HS-5 (cell line): ENCODE data around the gene PTDSS2.

Experiments used
- DNase-seq: peaks from one replicate; pipeline ENCODE4 v3.0.0-alpha.2; 2012; ENCODE audit warnings: low read depth

The PTDSS2 gene

DNA sequence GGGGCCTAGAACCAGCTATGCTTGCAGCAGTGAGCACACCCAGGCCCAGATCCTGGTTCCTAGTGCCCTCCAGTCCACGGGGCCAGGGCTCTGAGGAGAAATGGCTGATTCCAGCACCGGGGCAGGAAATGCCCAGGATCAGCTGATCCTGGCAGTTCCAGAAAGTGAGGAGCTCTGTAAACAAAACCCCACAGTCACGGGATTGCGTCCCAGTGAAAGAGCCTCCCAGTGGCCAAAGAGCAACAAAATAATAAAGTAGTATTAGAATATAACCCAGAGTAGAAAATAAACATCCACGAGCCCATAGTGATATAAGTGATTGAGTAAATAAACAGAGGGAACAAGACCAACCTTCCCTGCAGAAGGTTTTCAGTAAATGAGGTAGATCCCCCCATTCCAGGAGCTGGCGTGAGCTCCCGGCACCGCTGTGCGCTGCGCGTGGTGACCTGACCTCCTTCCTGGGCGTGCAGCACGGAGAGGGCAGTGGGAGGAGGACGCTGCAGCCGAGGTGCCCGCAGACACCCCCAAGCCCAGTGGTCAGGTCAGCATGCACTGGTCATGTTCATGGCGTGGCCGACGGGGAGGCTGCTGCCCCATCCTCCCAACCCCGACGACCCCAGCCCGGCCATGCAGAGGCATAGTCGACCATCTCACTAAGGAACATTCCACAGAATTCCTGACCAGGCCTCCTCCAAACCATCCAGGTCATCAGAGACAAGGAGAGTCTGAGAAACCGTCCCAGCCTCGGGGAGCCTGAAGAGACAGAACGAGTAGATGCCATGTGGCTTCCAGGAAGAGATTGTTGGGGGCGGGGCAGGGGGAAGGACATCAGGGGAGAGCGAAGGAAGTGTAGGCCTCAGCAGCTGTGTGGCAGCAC lies 19.8 kb downstream of the PTDSS2 start:
- no peak for DNase-seq

DNA sequence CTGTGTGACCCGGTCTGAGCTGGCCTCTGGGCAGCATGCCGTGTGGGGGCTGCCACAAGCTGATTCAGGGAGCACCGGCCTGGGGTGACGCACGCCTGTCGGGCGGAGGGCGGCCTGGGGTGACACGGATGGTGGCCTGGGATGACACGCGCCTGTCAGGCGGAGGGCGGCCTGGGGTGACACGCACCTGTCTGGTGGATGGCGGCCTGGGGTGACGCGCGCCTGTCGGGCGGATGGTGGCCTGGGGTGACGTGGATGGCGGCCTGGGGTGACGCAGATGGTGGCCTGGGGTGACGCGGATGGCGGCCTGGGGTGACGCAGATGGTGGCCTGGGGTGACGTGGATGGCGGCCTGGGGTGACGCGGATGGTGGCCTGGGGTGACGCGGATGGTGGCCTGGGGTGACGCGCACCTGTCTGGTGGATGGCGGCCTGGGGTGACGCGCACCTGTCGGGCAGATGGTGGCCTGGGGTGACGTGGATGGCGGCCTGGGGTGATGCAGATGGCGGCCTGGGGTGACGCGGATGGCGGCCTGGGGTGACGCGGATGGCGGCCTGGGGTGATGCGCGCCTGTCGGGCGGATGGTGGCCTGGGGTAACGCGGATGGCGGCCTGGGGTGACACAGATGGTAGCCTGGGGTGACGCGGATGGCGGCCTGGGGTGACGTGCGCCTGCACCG lies 21.5 kb downstream of the PTDSS2 start:
- no peak for DNase-seq

DNA sequence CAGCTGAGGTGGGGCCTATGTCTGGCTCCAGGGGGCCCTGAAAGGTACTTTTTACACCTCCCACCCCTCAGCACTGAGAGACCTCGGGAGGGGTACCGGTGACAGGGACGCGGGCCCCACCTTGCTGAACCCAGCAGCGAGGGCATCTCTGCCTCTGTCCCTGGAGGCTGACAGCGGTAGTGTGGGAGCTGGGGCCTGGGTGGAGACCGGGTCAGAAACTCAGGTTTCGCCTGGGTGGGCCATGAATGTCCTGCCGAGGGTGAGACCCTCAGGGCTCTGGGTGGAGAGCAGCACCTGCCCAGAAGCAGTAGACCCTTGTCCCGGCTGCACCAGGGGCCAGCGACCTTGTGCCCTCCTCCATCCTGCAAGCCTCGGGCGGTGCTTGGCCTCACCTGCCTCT lies 22.2 kb downstream of the PTDSS2 start:
- DNase-seq: no peak

DNA sequence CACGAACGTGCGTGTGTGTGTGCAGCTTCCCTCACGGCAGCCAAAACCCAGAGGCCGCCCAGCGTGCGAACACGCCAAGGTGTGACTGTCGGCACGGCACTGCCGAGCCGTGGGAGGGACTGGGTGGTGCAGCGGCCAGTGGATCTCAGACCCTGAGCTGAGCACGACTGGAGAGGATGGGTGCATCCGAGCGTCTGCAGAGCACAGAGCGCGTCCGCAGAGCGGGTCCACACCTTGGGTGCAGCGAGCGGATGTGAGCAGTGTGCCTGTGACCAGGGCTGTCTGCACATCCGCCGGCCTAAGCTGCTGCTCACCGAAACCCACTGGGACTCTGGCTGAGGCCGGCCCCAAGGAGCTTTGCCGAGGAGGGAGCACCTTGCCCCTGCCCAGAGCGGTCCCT lies 22.7 kb downstream of the PTDSS2 start:
- no peak for DNase-seq

DNA sequence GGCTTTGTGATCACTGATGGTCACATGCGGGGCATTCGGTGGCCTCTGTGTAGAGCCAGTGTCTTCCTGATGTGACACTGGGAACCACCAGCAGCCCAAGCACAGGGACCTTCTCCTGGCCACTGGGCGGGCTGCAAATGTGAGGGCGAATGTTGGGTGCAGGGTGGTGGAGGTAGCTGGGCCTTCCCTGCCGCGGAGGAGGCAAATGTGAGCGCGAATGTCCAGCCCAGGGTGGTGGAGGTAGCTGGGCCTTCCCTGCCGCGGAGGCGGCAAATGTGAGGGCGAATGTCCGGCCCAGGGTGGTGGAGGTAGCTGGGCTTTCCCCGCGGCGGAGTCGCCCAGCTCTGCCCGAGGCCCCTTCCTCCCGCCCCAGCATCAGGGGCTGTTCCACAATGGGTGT lies 23.3 kb downstream of the PTDSS2 start:
- DNase-seq: no peak

DNA sequence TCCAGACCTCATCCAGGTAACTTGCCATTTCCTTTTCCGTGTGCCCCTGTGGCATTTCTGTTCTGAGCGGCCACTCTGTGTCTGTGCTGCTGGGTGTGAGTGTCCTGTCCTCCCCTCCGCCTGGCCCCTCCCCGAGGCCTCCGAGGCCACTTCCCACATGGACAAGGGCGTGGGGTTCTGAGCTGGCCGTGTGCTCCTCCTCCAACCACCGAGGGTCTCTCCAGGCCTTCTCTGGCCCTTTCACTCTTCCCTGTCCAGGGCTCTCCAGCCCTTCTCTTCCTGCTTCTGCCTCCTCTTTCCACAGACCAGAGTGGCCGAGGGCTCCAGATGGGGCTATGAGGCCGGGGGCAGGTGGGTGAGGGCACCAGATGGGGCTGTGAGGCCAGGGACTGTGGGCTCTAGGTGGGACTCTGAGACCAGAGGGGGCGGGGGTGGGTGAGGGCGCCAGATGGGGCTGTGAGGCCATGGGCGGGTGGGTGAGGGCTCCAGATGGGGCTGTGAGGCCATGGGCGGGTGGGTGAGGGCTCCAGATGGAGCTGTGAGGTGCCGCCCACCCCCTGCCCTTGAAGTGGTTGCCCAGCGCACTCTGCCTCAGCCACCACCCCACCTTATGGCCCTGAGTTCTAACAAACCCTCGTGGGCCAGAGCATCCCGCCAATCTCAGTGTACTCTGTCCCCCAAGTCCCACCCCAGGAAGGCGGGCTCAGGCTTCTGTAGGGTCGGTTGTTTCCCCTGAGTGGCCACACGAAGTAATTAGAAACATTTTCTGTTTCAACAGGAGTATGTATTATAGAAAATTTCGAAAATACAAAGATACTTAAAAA lies 24.1 kb downstream of the PTDSS2 start:
- no peak for DNase-seq

DNA sequence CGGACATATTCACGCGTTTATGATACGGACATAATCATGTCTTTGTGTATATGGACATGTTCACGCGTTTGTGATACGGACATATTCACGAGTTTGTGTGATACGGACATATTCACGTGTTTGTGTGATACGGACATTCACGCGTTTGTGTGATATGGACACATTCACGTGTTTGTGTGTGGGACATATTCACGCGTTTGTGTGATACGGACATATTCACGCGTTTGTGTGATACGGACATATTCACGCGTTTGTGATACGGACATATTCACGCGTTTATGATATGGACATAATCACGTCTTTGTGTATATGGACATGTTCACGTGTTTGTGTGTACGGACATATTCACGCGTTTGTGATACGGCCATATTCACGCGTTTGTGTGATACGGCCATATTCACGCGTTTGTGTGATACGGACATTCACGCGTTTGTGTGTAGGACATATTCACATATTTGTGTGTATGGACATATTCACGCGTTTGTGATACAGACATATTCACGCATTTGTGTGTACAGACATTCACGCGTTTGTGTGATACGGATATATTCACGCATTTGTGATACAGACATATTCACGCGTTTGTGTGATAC lies 24.9 kb downstream of the PTDSS2 start:
- DNase-seq: no peak

DNA sequence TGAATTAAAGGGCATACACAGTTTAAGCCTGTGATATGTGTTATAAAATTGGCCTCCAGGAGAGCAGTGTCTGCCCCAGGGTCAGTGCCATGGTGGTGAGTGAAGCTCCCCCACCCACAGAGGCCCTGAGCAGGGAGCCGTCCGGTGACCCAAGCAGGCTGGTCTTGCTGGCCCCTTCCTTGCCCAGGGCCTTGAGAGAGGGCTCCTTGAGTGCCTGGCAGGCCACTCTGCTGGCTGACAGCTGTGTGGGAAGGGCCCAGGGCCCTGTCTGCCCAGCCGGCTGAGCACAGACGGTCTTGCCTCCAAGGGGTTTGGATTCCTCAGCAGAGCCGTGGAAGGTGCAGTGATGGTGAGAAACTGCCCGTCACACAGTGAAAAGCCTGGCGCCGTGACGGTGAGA lies 25.9 kb downstream of the PTDSS2 start:
- DNase-seq: no peak

DNA sequence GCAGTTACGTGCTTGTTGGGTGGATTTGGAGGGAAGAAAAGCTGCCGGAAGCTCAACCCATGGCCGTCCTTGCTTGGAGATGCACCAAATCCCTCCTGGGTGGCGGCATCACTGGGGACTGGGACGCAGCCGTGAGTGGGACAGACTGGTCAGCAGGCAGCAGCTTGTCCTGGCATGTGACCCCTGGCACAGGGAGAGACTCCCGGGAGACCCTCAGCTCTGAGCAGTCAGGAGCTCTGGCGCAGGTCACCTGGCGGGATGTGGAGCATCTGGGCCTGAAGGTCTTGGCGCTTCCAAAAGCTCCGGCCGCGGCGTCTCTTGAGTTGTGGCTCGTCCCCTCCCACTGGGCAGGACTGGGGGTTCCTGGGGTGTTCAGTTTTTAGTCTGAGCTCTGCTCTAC lies 26.3 kb downstream of the PTDSS2 start:
- no peak for DNase-seq

DNA sequence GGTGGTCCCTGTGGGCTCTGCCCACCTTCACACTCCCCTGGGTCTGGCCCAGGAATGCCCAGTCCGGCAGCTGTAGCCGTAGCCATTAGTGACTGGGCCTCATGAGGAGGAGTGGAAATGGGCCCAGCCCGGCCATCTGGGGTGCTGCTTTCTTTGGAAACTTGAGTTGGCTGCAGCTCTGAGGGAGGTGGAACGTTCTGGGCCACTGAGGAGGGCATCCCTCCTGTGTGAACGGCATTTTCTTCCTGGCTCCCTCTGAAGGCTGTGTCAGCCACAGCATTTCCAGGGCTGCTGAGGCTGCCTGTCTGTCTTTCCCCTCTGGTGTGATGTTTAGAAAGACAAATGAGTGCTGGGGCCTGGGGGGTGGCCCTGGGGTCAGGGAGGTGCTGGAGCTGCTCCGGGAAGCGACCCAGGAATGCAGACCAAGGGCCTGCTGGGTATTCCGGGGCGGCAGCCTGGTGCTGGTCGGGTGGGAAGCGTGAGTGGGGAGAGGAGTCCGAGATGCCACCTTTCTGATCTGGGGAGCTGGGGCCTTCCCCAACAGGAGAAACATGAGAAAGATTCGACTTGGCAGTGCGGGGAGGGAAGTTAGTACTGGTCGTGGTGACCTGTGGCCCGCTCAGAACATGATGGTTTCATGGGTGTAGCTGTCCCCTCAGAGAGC lies 27.1 kb downstream of the PTDSS2 start:
- no peak for DNase-seq

DNA sequence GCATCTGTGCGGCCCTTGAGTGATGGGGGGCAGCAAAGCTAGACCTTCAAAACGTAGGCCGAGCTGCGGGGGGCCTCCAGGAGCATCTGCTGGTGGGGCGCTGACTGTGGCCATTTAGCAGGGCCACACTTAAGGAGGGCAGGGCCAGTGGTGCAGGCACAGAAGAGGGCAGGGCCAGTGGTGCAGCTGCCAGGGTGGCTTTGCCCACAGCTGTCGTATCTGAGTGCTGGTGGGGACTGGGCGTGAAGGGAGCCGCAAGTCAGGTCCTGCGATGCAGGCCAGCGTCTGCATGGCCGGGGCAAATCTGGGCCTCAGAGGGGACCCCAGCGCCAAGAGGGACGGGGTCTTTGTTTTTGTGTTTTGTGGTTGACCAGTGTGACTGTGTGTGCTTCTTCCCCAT lies 29.2 kb downstream of the PTDSS2 start:
- no peak for DNase-seq

DNA sequence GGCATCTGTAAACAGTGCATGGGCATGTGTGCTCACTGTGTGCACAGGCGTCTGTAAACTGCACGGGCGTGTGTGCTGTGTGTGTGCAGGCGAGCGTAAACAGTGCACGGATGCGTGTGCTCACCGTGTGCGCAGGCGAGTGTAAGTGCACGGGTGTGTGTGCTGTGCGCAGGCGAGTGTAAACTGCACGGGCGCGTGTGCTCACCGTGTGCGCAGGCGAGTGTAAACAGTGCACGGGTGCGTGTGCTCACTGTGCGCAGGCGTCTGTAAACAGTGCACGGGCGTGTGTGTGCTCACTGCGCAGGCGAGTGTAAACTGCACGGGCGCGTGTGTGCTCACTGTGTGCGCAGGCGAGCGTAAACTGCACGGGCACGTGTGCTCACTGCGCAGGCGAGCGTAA lies 34.5 kb downstream of the PTDSS2 start:
- no peak for DNase-seq

DNA sequence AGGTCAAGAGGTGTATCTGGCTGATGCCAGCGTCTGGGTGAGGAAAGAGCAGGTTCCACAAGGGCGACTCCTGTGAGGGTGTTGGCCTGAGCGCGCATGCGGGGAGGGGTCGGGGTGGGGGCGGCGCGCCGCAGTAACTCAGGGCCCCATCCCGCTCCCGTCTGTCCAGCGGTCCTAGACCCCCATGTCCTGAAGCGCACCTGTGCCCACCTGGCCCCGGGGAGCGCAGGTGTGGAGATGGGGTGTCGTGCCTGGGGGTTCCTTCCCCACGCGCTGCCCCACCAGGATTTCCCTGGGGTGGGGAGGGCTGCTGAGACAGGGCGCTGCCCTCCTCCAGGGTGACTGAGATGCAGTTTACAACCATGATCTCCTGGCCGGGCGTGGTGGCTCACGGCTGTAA lies 36.1 kb downstream of the PTDSS2 start:
- DNase-seq: no peak

DNA sequence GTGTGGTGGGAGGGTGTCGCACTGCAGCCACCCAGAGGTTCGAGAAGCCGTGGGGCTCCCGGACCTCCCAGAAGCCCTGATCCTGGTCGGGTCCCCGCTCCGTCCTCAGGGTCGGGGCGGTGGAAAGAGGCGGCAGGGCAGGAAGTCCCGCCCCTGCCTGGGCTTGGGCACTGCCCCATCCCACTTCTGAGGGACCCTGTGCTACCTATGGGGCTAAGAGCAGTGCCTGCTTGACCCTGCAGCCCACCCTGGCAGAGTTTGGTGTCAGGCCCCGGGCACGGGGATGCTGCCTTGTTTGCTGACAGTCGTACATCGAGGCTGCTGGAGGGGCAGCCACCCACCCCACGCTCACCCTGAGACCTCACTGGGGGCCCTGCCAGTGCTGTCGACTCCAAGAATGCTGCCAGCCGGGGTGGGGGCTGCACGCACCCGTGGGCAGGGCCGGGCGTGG lies 37.5 kb downstream of the PTDSS2 start:
- DNase-seq: no peak

DNA sequence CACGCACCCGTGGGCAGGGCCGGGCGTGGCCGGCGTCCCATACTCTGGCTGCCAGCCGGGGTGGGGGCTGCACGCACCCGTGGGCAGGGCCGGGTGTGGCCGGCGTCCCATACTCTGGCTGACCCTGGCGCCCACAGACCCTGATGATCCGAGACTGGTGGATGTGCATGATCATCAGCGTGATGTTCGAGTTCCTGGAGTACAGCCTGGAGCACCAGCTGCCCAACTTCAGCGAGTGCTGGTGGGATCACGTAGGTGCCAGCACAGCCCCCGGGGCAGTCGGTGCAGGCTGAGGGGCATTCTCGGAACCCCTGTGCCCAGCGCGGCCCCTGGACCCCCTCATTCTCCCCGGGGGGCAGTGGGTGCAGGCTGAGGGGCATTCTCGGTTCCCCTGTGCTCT lies 38.0 kb downstream of the PTDSS2 start:
- DNase-seq: no peak

DNA sequence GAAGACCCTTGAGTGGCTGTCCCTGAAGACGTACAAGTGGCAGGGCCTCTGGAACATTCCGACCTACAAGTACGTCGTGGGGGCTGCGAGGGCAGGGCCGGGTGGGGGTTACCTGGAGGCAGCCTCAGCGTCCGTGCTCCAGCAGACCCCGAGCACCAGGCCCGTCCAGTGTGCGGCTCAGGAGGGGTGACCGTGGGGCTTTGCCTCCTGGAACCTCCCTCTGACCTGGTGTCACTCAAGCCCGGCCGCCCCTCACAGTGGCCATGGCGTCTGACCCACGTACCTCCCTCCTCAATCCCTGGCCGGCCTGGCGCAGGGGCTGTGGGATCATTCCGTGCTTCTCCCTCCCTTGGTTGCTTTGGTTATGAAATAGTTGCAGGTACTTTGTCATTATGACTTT lies 38.5 kb downstream of the PTDSS2 start:
- no peak for DNase-seq

DNA sequence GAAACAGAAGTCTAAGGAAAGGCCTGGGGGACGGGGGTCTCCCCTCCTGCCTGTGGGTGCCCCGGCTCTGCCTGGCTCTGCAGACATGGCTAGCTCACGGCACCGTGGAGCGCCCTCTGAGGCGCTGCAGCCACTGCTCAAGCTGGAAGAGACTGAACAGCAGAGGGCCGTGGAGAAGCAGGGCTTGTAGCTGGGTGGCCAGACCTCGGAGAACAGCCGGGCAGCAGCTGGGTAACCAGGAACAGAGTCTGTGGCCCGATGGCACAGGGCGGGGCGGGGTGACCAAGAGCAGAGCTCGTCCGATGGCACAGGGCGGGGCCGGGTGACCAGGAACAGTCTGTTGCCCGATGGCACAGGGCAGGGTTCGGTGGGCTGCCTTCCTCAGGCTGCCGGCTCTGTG lies 38.9 kb downstream of the PTDSS2 start:
- DNase-seq: no peak

DNA sequence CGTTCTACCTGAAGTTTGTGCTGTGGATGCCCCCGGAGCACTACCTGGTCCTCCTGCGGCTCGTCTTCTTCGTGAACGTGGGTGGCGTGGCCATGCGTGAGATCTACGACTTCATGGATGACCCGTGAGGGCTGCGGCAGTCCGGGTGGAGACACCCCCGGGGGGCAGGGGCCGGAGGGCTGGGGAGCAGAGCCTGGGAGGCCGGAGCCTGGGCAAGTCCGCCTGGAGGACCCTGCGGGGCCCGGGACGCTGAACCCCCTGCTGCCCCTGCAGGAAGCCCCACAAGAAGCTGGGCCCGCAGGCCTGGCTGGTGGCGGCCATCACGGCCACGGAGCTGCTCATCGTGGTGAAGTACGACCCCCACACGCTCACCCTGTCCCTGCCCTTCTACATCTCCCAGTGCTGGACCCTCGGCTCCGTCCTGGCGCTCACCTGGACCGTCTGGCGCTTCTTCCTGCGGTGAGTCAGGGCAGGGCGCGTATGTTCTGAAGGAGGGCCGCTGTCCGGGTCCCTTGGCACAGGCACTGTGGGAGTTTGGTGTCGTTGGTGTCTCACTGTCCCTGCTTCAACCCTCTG lies 39.6 kb downstream of the PTDSS2 start:
- DNase-seq: no peak

DNA sequence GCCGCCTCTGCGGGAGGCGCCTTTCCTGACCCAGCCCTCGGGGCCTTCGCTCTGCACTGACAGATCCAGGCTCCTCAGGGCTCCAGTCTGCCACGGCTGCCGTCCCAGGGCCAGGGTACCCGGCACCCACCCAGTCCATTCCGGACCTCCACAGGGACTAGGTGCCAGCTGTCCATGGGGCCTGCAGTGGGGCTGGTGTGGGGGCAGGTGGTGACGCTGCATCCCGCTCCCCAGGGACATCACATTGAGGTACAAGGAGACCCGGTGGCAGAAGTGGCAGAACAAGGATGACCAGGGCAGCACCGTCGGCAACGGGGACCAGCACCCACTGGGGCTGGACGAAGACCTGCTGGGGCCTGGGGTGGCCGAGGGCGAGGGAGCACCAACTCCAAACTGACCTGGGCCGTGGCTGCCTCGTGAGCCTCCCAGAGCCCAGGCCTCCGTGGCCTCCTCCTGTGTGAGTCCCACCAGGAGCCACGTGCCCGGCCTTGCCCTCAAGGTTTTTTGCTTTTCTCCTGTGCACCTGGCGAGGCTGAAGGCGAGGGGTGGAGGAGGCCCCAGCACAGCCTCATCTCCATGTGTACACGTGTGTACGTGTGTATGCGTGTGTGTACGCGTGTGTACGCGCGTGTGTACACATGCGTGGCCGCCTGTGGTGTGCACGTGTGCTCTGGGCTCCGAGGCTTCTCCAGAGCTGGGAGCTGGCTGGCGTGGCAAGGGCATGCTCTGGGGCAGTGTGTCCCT lies 40.3 kb downstream of the PTDSS2 start:
- DNase-seq: no peak

DNA sequence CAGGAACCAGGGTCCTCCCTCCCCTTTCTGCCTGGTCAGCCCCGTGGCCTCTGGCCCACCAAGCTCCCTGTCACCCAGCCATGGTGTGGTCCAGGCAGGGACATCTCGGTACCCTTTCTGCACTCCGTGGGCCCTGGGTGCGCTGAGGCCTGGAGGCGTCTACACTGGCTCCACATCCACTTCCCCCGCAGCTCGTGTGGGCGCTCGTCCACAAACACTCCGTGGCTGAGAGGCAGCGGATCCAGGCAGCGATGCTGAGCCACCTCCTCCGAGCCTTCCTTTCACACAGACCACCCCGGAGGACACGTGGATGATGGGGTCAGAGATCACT lies 40.8 kb downstream of the PTDSS2 start:
- no peak for DNase-seq

DNA sequence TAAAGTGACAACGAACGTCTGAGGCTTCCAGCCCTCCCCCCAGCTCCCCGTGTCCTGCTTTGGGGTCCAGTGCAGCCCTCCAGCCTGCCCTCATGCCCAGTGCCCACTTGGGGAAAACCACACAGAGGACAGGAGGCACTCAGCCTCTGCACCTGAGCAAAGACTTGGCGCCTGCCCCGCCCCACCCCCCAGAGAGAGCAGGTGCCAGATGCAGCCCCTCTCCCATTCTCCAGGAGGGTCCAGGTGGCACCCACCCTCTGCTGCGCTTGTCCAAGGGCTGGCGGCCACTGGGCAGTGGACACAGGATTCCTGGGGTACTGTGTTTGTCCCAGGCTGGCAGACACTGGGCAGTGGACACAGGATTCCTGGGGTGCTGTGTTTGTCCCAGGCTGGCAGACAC lies 41.3 kb downstream of the PTDSS2 start:
- DNase-seq: no peak
